ENCODE measurements around the gene FLNB.
"Not testable (repeated sequence)": the region's sequence is repeated elsewhere in the genome, so short reads cannot be mapped to it uniquely, and the experiment has no call there.

Gene FLNB

DNA sequence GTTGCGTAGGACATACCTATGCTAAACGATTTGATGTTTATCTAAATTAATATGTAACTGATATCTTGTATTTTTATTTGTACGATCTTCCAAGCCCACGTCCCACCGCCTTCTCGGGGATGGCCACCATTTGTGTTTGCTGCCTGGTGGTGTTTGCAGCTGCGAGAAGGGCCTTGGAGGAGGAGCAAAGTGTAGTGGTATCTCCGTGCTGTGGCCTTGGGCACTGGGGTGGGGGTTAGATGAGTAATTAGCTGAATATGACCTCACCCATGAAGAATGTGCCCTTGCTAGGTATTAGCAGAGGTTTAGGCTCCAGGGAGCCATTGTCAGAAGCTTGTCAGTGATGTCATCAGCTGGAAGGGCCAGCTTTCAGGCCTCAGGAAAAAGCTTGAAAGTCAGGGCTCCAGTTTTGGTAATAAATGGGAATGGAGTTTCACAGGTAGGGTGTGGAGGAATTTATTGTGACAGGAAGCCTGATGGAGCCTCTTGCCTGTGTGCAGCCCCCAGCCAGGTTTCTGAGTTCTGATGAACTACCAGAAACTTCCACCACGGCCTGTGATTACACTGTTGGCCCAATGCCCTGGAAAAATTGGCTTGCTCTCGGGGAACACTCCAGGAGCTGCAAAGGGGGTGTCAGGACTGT lies 41.0 kb downstream of the FLNB start:
- TF ChIP-seq, protein P1, sequence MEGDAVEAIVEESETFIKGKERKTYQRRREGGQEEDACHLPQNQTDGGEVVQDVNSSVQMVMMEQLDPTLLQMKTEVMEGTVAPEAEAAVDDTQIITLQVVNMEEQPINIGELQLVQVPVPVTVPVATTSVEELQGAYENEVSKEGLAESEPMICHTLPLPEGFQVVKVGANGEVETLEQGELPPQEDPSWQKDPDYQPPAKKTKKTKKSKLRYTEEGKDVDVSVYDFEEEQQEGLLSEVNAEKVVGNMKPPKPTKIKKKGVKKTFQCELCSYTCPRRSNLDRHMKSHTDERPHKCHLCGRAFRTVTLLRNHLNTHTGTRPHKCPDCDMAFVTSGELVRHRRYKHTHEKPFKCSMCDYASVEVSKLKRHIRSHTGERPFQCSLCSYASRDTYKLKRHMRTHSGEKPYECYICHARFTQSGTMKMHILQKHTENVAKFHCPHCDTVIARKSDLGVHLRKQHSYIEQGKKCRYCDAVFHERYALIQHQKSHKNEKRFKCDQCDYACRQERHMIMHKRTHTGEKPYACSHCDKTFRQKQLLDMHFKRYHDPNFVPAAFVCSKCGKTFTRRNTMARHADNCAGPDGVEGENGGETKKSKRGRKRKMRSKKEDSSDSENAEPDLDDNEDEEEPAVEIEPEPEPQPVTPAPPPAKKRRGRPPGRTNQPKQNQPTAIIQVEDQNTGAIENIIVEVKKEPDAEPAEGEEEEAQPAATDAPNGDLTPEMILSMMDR (IDR thresholded peaks at IDR 0.05; ENCODE audit: extremely low read depth, insufficient read depth, missing control alignments): no peak
- in situ Hi-C loops (cut with MboI; ENCODE audit: low pct_unique_long_range_greater_than_20kb, low sequenced_read_pairs, unreplicated experiment): no loop called here
- DNase-seq (ENCODE audit: low spot score): no peak

DNA sequence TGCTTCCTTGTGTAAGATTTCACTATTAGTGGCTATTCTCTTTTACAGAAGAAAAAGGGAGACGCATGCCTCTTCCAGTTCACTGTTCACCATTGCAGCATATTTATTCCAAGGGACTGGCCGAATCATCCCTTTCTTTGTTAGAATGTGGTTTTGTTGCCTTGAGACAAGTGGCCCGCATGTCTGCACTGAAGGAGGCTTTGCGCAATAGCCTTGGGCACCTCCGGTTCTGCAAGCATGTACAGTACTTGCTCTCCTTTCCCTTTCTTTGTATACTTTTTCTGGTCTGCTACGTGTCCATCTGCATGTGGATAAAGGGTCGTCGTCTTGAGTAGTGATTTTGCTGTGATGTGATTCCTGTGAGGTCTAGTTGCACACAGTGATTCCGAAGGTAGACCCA lies 43.0 kb downstream of the FLNB start:
- no peak for DNase-seq (ENCODE audit: low spot score)
- TF ChIP-seq, protein P1 (IDR thresholded peaks at IDR 0.05; ENCODE audit: extremely low read depth, insufficient read depth, missing control alignments): no peak
- in situ Hi-C loops (cut with MboI; ENCODE audit: low pct_unique_long_range_greater_than_20kb, low sequenced_read_pairs, unreplicated experiment): no loop called here

DNA sequence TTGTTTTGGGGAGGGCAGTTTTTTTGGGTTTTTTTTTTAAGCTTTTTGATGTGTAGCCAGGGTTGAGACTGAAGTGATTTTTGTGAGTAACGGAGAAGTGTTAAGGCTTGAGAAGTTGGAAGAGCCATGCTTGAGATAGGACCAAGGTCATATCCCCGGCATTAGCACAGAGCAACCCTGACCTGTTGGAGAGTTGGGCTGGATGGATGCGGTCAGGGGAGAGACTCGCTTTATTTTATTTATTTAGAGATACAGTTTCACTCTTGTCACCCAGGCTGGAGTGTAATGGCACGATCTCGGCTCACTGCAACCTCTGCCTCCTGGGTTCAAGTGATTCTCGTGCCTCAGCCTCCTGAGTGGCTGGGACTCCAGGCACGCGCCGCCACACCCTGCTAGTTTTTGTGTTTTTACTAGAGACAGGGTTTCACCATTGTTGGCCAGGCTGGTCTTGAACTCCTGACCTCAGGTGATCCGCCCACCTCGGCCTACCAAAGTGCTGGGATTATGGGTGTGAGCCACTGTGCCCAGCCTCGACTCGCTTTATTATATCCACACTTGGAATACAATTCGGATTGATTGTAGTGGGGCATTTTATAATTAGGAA lies 43.5 kb downstream of the FLNB start:
- DNase-seq (ENCODE audit: low spot score); in situ Hi-C loops (cut with MboI; ENCODE audit: low pct_unique_long_range_greater_than_20kb, low sequenced_read_pairs, unreplicated experiment): not testable (repeated sequence)

DNA sequence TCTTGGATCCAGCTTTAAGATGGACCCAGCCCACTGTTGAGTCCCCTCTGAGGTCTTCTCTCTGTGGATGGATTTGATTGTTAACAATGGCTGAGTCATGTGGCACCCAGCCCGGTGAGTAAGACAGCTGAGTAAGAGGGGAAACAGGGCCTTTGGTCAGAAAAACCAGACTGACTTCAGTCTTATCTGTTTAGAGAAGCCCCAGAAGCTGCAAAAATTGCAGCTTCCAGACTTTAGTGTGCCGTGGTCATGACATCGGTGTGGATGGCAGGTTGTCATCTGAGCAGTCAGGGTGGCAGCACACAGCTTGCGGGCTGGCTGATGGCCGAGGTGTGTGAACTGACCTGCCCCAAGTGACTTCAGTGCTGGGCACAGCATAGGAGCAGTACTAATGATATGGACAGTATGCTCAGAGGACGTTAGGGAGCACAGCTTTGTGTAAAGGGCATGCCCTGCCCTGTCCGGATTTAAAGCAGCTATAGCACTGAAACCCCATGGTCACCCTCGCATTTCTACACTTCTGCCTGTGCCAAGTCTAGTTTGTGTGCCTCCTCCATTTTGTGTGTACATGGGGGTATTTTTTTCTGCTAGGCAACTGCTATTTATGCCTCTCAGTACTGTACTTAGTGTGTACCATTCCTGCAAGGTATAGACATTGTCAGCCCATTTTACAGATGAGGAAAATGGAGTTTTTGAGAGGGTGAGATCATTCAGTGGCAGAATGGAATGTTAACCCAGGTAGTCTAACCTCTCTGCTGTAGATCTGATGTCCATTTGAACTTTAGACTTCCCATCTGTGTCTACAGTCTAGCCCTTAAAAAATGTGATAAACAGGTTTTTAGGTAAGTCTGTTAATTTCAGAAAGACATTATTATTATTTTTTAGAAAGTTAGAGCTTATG lies 44.4 kb downstream of the FLNB start:
- in situ Hi-C loops (cut with MboI; ENCODE audit: low pct_unique_long_range_greater_than_20kb, low sequenced_read_pairs, unreplicated experiment): no loop called here
- DNase-seq (ENCODE audit: low spot score): no peak

DNA sequence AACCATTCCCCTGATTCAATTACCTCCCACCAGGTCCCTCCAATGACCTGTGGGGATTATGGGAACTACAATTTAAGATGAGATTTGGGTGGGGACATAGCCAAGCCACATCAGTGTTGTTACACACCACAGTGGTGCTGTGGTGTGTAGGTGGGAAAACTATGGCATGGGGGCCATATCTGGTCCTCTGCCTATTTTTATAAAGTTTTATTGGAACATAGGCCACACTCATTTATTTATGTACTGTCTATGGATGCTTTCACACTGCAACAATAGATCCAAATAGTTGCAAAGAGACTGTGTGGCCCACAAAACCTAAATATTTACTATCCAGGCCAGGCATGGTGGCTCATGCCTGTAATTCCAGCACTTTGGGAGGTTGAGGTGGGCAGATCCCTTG lies 46.4 kb downstream of the FLNB start:
- no peak for DNase-seq (ENCODE audit: low spot score)
- TF ChIP-seq, protein P1 (IDR thresholded peaks at IDR 0.05; ENCODE audit: extremely low read depth, insufficient read depth, missing control alignments): no peak
- in situ Hi-C loops (cut with MboI; ENCODE audit: low pct_unique_long_range_greater_than_20kb, low sequenced_read_pairs, unreplicated experiment): no loop called here

More for the DNA sequence above, 44.4 kb downstream of the FLNB start:
- TF ChIP-seq, protein P1 (IDR thresholded peaks at IDR 0.05; ENCODE audit: extremely low read depth, insufficient read depth, missing control alignments): no peak

DNA sequence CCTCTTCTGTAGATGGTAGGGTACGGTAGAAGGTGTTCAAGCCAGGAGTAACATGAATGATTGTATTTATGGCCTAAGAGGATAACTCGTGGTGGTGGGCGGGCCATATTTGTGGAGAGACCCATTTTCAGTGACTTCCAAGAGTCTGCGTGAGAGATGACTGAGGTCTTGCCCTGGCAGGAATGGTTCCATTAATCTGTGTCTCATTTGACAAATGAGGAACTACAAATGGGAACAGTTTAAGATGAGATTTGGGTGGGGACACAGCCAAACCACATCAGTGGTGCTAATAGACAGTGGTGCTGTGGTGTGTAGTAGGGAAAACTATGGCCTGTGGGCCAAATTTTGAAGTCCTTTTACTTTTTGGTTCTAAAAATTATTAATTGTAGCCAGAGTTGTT lies 47.1 kb downstream of the FLNB start:
- TF ChIP-seq, protein P1 (IDR thresholded peaks at IDR 0.05; ENCODE audit: extremely low read depth, insufficient read depth, missing control alignments): no peak
- in situ Hi-C loops (cut with MboI; ENCODE audit: low pct_unique_long_range_greater_than_20kb, low sequenced_read_pairs, unreplicated experiment): no loop called here
- no peak for DNase-seq (ENCODE audit: low spot score)

DNA sequence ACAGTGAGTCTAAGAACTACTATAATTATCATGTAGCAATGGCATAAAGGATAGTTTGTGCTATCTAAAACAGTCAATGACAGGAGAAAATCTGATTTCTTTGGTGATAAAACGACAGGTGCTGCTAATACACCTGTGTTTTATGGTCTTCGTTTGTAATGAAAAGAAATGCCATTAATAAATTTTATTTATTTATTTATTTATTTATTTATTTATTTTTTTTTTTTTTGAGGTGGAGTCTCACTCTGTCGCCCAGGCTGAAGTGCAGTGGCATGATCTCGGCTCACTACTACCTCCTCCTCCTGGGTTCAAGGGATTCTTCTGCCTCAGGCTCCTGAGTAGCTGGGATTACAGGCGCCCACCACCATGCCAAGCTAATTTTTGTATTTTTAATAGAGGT lies 47.7 kb downstream of the FLNB start:
- in situ Hi-C loops (cut with MboI; ENCODE audit: low pct_unique_long_range_greater_than_20kb, low sequenced_read_pairs, unreplicated experiment); DNase-seq (ENCODE audit: low spot score): not testable (repeated sequence)
